ENCODE results near the gene KYAT1. TPM values are rescaled to one million over a fixed set of nuclear protein-coding genes. Genes with fewer than 3 reads are reported as not detected.

KYAT1 gene
- total RNA-seq, 1 donor from 2014 or later = 15.7 TPM

DNA sequence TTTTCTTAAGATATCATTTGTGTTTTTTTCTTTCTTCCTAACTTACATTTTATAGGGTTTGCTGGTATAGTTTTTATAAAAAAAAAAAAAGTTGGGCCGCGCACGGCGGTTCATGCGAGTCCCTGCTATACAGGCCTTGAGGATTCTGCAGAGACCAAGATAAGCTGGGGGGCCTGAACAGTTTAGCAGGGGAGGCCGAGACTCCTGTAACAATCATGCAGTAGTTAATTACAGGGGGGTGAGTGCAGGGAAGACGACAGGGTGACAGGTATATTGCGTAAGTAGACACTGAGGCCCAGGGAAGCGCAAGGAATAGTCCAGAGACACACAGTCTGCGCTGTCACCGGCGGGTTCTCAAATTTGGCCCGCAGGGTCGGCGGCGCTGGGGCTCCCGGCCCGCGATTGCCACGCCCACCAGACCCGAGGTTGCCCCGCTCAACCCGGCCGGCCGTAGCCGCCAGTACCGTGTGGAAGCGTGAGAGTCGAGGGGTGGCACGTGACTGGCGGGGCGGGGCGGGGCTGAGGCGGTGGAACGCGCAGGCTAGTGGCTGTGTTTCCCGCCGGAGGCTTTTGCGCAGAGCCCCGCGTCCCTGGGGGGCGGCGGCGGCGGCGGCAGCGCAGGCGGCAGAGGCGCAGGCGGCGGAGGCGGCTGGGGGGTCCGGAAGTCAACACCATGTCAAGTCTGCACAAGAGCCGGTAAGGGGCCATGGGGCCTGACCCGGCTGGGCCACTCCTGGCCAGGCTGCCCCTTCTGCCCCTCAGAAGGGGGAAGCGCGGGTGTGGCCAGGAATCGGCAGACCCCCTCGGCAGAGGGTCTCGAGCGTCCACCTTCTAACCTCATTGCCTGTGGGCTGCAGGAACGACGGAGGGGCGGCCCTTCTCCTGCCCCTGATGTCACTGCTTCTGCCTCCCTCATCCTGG is 94.8 kb downstream of the KYAT1 start, which contains the start of gene TBC1D13:
TSS of gene TBC1D13 (plus strand) at position 573 of the 921 bp plus-strand sequence. CDS start at position 674, 101 bp downstream.
- intact Hi-C loops (cut with micrococcal nuclease) = loop anchor here (1.0 to 5.0 kb wide), 2 partner anchors 16 to 465 kb away; partner anchors contain the start of genes COQ4, TRUB2 and ZER1

DNA sequence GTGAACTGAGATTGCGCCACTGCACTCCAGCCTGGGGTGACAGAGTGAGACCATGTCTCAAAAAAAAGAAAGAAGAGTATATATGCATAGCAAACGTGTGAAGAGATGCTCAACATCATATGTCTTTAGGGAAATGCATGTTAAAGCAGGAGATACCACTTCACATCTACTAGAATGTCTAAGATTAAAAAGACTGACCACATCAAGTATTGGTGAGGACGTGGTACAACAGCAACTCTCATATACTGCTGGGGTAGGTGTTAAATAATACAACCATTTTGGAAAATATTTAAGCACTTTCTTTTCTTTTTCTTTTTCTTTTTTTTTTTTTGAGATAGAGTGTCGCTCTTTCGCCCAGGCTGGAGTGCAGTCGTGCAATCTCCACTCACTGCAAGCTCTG is 96.3 kb downstream of the KYAT1 start:
- intact Hi-C loops (cut with micrococcal nuclease) = loop anchor here (5.0 kb wide), 1 partner anchor 463 kb away; the partner anchor contains the start of genes COQ4 and TRUB2

Other genes starting within 250 kb of the KYAT1 start
- 51.9 and 57.6 TPM in 2 replicates for gene DYNC2I2, start 225.1 kb downstream of the KYAT1 start, total RNA-seq
- gene SET, start 192.7 kb downstream of the KYAT1 start, total RNA-seq = 551 and 554 TPM in 2 replicates
- 12.9 and 13.8 TPM in 2 replicates for gene PKN3, start 179.4 kb downstream of the KYAT1 start, total RNA-seq
- 68.0 and 68.7 TPM in 2 replicates for gene ZDHHC12, start 157.8 kb downstream of the KYAT1 start, total RNA-seq
- gene ZER1, start 110.0 kb downstream of the KYAT1 start, total RNA-seq = 12.8 and 16.3 TPM in 2 replicates
- 21.1 and 22.2 TPM in 2 replicates for gene TBC1D13, start 94.7 kb downstream of the KYAT1 start, total RNA-seq
- 14.3 and 15.3 TPM in 2 replicates for gene ENDOG, start 63.5 kb downstream of the KYAT1 start, total RNA-seq
- gene SPOUT1, start 52.2 kb downstream of the KYAT1 start, total RNA-seq = 73.1 and 80.3 TPM in 2 replicates
- 52.4 and 53.1 TPM in 2 replicates for gene LRRC8A, start 183 bp upstream of the KYAT1 start, total RNA-seq
- 1.2 and 1.9 TPM in 2 replicates for gene PHYHD1, start 39.0 kb upstream of the KYAT1 start, total RNA-seq
- 10.2 and 10.8 TPM in 2 replicates for gene DOLK, start 65.7 kb upstream of the KYAT1 start, total RNA-seq
- gene NUP188, start 65.7 kb upstream of the KYAT1 start, total RNA-seq = 103 and 109 TPM in 2 replicates
- 92.2 and 94.1 TPM in 2 replicates for gene SH3GLB2, start 146.4 kb upstream of the KYAT1 start, total RNA-seq
- gene MIGA2, start 154.7 kb upstream of the KYAT1 start, total RNA-seq = 39.3 and 42.2 TPM in 2 replicates
- 20.3 and 23.6 TPM in 2 replicates for gene DOLPP1, start 199.2 kb upstream of the KYAT1 start, total RNA-seq
- 13.6 and 14.0 TPM in 2 replicates for gene CRAT, start 228.8 kb upstream of the KYAT1 start, total RNA-seq
- gene PTPA, start 229.5 kb upstream of the KYAT1 start, total RNA-seq = 105 and 107 TPM in 2 replicates

All from T-helper 2 cell treated with Interferon-gamma antibody and Interleukin-4, amounts not matched to agents 100 ng/mL and 5 ng/mL, for 36 hours (primary cell).